Mucosa of rectum (tissue), 2 donors: ENCODE data around the gene P2RY14.

Experiments
- H3K27ac ChIP-seq, 2 donors: one replicate each; pipeline ENCODE4 v1.7.0; 2013; ENCODE audit warnings: inconsistent platforms in 2 of 2, low read depth in 2 of 2, low read length in 2 of 2
- H3K27me3 ChIP-seq, 2 donors: one replicate each; pipeline ENCODE4 v1.7.0; 2013; ENCODE audit warnings: low read length in 2 of 2; ENCODE audit not compliant: control insufficient read depth in 2 of 2, insufficient read depth in 2 of 2
- H3K36me3 ChIP-seq, 2 donors: one replicate each; pipeline ENCODE4 v1.7.0; 2013; ENCODE audit warnings: low read length in 2 of 2; ENCODE audit not compliant: control insufficient read depth in 2 of 2, insufficient read depth in 2 of 2
- H3K4me1 ChIP-seq, 2 donors: one replicate each; pipeline ENCODE4 v1.7.0; 2013; ENCODE audit warnings: low read length in 2 of 2, mild to moderate bottlenecking in 1 of 2; ENCODE audit not compliant: control insufficient read depth in 2 of 2, insufficient read depth in 2 of 2
- H3K4me3 ChIP-seq, 2 donors: one replicate each; pipeline ENCODE4 v1.7.0; 2013; ENCODE audit warnings: low read length in 2 of 2
- H3K9ac ChIP-seq, 2 donors: one replicate each; pipeline ENCODE4 v1.7.0; 2013; ENCODE audit warnings: low read length in 2 of 2, low read depth in 1 of 2, mild to moderate bottlenecking in 1 of 2
- H3K9me3 ChIP-seq, 2 donors: one replicate each; pipeline ENCODE4 v1.7.0; 2013; ENCODE audit warnings: low read length in 2 of 2; ENCODE audit not compliant: control insufficient read depth in 2 of 2
- donor health status: healthy.
- donor health status: Normal muscosa, but diverticular disease.

The P2RY14 gene

DNA sequence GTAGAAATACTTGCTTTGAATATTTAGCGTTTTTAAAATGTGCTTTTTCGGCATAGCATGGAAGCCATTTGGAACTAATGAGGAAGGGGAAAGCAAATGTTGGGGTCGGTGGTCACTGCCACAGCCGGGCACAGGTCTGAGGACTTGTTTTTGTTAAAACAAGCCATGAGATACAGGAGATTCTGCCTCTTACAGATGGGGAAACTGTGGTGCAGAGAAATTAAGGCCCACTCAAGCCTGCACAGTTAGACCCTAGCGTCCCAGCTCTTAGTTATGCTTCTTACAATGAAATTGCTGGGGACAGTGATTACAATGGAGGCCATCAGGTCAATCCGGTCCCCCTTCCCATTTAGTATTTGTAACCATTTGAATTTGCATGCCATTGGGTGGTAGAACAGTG lies 72.9 kb downstream of the P2RY14 start:
- Histone ChIP-seq H3K4me1 (peaks cover 0 to 2% of the 10 kb centered on the region in 2 donors), H3K4me3 (no peak overlapping the region), H3K36me3 (no peaks in the 10 kb centered on the region), H3K27ac (no peak overlapping the region), H3K9ac (no peak overlapping the region), H3K9me3 (no peaks in the 10 kb centered on the region), H3K27me3 (no peaks in the 10 kb centered on the region)

DNA sequence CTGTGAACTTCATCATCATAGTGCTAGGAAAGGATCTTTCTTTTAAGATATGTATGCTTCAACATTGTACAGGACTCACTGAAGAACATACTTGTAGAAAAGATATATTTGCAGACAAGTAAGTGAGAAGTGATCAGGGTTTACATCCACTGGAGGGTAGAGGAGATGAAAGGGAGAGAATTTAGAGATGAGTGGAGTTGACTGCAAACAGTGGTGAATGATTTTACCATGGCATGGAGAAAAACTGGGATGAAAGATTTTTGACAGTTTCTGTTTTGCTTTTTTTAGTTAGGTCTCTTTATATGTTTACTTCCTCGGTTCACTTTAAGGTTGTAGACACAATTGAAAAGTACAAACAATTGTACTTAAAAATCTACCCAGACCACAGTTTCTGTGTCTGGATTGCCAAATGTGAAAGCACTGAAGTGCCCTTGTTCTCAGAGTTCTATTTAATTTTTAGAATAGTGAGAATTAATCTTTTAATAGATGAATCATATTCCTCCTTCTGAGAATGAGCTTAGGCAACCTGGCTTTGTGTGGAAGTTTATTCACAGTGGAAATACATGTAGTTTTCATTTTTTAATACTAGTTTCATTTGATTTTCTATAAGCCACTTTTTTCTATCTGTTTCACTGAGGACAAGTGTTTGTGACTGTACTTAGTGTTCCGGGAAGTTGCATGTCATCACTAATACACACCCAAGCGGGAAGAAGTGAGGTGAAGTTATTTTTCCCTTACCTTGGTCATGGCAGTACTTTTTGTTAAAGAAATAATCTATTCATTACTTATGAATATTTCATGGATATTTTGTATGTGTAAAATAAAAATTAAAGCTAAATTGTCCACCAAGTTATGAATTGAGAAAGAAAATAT lies 73.6 kb downstream of the P2RY14 start:
- no peak overlapping the region for H3K4me3 ChIP-seq
- H3K36me3 ChIP-seq, result no peaks in the 10 kb centered on the region
- H3K27ac ChIP-seq, result peak overlapping the region; percentile 8 to 11
- H3K27me3 ChIP-seq, result no peaks in the 10 kb centered on the region
- H3K9me3 ChIP-seq, result no peaks in the 10 kb centered on the region
- no peak overlapping the region for H3K9ac ChIP-seq
- H3K4me1 ChIP-seq, result no peaks in the 10 kb centered on the region

DNA sequence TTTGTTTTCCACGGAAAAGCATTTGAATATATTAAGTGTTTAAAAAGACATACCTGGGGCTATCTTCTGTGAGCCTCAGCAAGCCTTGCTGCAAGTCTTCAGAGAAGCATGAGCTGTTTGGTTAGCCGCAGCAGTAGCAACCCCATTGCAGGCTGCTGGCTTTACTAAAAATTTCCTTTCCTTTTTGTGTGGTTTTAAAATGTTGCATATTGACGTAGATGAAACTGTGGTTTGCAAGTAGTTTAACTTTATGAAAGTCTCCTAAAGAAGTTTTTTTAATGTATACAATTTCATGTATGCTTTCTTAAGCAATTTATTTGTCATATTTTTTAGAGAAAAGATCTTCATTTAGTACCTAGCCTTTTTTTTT lies 75.3 kb downstream of the P2RY14 start, which contains the start of gene GPR171:
TSS of gene GPR171 (minus strand) at position 166 of the 370 bp plus-strand sequence. CDS start 3,830 bp downstream, outside the sequence.
- peak within 1 kb of the TSS; percentile 9 to 48 for H3K27ac ChIP-seq
- H3K27me3 ChIP-seq, result no peaks in the 10 kb centered on the region
- H3K4me3 ChIP-seq, result peak within 1 kb of the TSS in 1 of 2 donors; percentile 32
- H3K36me3 ChIP-seq, result no peaks in the 10 kb centered on the region
- no peak within 1 kb of the TSS for H3K9ac ChIP-seq
- H3K4me1 ChIP-seq, result no peaks in the 10 kb centered on the region
- no peaks in the 10 kb centered on the region for H3K9me3 ChIP-seq

DNA sequence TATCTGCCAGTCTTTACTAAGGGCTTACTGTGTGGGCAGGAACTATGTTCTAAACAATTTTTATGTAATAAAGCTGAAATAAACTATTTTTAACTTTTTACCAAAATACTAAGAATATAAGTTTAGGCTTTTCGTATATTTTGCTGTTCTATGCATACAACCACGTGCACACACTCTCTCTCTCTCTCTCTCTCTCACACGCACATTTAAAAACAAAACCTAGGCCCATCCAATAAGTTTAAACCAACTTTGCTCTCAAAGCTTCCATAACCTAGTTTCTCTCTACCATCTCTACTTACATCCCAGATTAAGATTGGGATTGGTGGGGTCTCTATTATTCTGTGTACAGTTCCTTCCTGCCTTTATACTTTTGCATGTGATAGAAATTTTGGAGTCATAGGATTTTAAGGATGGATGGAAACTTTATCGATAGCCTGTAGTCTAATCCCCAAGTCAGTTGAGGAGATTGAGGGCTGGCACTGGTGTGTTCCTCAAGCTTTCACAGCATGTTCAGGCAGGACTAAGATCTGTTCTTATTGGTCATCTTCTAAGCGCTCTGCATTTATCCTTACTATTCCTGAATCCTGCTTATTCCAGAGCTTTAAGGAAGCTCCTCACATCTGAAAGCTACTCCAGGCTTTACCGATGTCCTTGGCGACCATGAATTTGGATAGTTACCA lies 77.2 kb downstream of the P2RY14 start:
- H3K27ac ChIP-seq, result peak overlapping the region in 1 of 2 donors; percentile 6
- no peaks in the 10 kb centered on the region for H3K36me3 ChIP-seq
- no peaks in the 10 kb centered on the region for H3K9me3 ChIP-seq
- H3K4me1 ChIP-seq, result no peaks in the 10 kb centered on the region
- no peaks in the 10 kb centered on the region for H3K27me3 ChIP-seq
- H3K9ac ChIP-seq, result no peak overlapping the region
- peak overlapping the region in 1 of 2 donors; percentile 14 for H3K4me3 ChIP-seq

DNA sequence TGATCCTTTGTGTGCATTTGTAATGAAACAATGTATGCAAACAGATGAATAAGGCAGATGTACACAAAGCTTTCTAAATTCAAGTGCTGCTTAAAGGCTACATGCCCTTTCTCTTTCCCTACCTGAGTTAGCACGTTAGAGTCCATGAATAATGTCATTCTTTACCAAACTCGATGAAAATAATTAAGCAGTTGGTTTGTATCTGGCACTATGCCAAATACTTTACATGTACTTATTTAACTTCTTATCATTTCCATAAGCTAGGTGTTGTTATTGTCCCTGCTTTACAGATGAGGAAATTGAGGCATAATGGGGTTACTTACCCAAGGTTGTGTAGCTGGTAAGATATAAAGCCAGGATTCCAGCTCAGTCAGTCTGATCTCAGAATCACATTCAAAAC lies 77.8 kb downstream of the P2RY14 start:
- no peak overlapping the region for H3K27ac ChIP-seq
- H3K9ac ChIP-seq, result no peak overlapping the region

DNA sequence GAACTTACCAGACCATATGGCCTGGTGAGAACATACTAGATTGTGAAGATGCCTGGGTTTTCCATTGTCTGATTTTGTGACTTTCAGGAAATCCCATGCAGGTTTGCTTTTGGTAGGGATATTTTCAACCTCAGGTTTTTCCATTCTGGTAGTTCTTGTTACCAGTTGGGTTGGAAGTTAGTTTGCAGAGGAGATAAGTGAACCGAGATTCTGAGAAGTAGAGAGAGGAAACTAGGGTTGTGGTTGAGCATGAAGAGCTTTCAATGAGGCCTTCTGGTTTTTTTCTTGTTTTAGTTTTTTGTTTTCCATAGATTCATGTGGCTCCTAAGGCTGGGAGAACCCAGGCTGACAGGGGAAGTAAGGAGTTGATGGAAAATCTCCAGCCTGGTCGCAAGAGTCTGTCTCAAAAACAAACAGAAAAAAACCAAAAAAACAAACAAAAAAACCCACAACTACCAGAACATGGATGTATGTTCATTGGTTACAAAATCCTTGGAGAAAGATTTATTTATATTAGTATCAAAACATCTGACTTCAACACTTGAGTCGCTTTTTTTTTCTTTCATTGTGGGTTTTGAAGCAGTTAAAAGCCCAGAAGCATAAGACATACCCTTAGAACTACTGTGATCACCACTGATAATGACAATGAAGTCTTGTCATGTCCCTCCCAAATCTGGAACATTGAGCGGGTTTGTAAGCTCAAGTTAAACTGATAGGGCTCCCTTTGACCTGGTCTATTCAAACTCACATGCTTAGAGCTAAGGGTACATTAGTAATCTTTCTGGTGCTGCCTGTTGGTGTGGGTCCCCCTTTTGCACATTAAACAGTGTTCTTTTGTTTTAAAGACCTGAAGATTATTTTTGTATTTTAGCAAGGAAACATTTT lies 78.5 kb downstream of the P2RY14 start:
- H3K4me3 ChIP-seq, result no peak overlapping the region
- H3K9ac ChIP-seq, result no peak overlapping the region
- H3K27me3 ChIP-seq, result no peaks in the 10 kb centered on the region
- H3K27ac ChIP-seq, result no peak overlapping the region
- no peaks in the 10 kb centered on the region for H3K36me3 ChIP-seq
- H3K9me3 ChIP-seq, result no peaks in the 10 kb centered on the region
- H3K4me1 ChIP-seq, result no peaks in the 10 kb centered on the region

More for the DNA sequence above, 77.8 kb downstream of the P2RY14 start:
- H3K4me1 ChIP-seq, result no peaks in the 10 kb centered on the region
- H3K4me3 ChIP-seq, result peak overlapping the region in 1 of 2 donors; percentile 14
- H3K27me3 ChIP-seq, result no peaks in the 10 kb centered on the region
- H3K9me3 ChIP-seq, result no peaks in the 10 kb centered on the region
- no peaks in the 10 kb centered on the region for H3K36me3 ChIP-seq

DNA sequence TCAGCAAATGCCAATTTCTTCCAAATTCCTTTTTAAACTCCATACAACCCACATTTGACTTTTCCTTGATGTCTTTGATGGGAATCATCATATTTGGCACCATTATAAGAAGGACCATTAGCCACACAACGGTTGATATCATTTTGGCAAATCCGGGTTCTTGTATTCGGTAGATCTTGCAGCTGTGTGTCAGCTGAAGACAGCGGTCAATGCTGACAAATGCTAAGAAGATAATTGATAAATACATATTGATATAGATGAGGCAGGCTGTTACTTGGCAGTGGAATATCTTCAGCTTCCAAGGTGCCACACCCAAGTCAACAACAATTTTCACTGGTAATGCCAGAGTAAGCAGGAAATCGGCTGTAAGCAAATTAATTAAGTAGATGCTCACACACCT lies 79.5 kb downstream of the P2RY14 start:
- no peak overlapping the region for H3K4me3 ChIP-seq

DNA sequence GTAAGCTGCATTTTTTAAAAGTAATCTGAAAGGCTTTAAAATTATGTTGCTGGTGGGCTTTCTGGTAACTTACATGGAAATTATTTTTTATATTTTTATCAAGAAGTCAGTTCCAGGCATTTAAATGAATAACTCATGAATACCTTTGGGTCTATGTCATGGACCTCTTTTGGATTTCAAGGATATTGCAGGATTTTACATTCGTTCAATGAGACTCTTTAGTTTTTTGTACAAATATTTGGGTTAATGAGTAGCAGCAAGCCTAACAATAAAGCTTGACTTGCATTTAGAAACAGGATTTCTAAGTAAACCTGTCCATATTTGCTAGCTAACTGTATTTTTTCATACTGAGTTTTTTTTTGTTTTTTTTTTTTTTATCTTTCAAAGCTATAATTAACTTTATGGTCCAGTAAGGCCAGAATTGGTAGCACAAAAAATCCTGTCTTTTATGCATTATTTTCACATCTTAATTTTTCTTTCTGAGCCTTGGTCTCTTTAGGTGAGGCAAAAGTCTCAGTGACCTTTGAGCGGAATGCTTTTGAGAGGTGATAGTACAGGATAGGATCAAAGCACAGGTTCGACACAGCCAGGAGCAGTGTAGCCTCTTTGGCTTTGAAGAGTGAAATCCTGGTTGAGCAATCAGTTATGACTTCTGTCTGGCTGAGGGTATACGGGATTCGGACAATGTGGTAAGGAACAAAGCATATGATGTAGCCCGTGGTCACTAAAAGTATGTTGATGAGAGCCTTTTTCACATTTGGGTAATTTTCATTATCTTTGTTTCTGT lies 80.2 kb downstream of the P2RY14 start:
- H3K4me1 ChIP-seq, result no peaks in the 10 kb centered on the region
- no peak overlapping the region for H3K9ac ChIP-seq
- H3K36me3 ChIP-seq, result no peaks in the 10 kb centered on the region
- no peak overlapping the region for H3K4me3 ChIP-seq
- no peaks in the 10 kb centered on the region for H3K9me3 ChIP-seq
- no peaks in the 10 kb centered on the region for H3K27me3 ChIP-seq
- no peak overlapping the region for H3K27ac ChIP-seq

More for the DNA sequence above, 79.5 kb downstream of the P2RY14 start:
- no peak overlapping the region for H3K9ac ChIP-seq
- no peaks in the 10 kb centered on the region for H3K4me1 ChIP-seq
- H3K9me3 ChIP-seq, result no peaks in the 10 kb centered on the region
- no peaks in the 10 kb centered on the region for H3K36me3 ChIP-seq
- no peak overlapping the region for H3K27ac ChIP-seq
- no peaks in the 10 kb centered on the region for H3K27me3 ChIP-seq

DNA sequence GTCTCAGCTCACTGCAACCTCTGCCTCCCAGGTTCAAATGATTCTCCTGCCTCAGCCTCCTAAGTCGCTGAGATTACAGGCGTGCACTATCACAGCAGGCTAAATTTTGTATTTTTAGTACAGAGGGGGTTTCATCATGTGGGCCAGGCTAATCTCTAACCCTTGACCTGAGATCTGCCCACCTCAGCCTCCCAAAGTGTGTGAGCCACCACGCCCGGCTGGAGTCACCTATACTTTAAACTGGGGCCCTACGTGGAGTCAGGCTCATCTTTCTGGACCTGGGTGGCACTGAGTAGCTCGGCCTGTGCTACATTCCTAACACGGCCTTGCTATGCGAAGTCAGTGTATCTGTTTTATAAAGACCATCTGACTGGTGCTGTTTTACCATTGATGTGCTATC lies 81.1 kb downstream of the P2RY14 start:
- Histone ChIP-seq H3K4me1 (no peaks in the 10 kb centered on the region), H3K9ac (no peak overlapping the region), H3K36me3 (no peaks in the 10 kb centered on the region), H3K27ac (no peak overlapping the region), H3K9me3 (no peaks in the 10 kb centered on the region), H3K4me3 (no peak overlapping the region), H3K27me3 (no peaks in the 10 kb centered on the region)
